B cell (primary cell): ENCODE data around the gene AMDHD1. TPM values are rescaled to one million over a fixed set of nuclear protein-coding genes. Genes with fewer than 3 reads are reported as not detected.

ENCODE experiments used
- ATAC-seq: fragments of 200-7000 bp; cut with Tn5 transposase; one replicate; pipeline ENCODE4 v1.10.0; 2021; ENCODE audit warnings: low read depth, mild to moderate bottlenecking, moderate number of reproducible peaks, moderate library complexity
- CTCF ChIA-PET: fragments of 350-600 bp; sonication (Branson Sonifier 250); formaldehyde crosslinking; loops from one replicate; lab custom pipeline; 2021; ENCODE audit warnings: antibody characterized with exemption, inconsistent platforms; lab: Charles Lee
- POLR2A ChIA-PET: fragments of 350-600 bp; sonication (Branson Sonifier 250); formaldehyde crosslinking; loops from one replicate; lab custom pipeline; 2021; ENCODE audit warnings: antibody characterized with exemption; lab: Charles Lee
- DNase-seq: peaks from one replicate; pipeline ENCODE4 v3.0.0; 2013
- H2AFZ ChIP-seq: 2 replicates; pipeline ENCODE4 v1.6.1; 2012; ENCODE audit warnings: mild to moderate bottlenecking, low read depth, low read length; ENCODE audit not compliant: insufficient read depth, poor library complexity, severe bottlenecking
- H3K27ac ChIP-seq, 2 donors: 1 replicate in 1 of 2; 2 replicates in 1 of 2; pipeline ENCODE4 v1.5.1; 2012 to 2013; ENCODE audit warnings: low read length in 2 of 2, mild to moderate bottlenecking in 2 of 2, moderate library complexity in 1 of 2
- H3K27me3 ChIP-seq, 4 experiments: fragments of 200-600 bp in 1 of 4; sonication (generic) in 1 of 4; replicated peaks in 1 of 4; 1 replicate in 2 of 4; 2 replicates in 2 of 4; pipeline versions ENCODE4 v1.6.1 to v1.7.0; 2013 to 2016; ENCODE audit warnings: low read length in 3 of 4, mild to moderate bottlenecking in 2 of 4, mixed read lengths in 1 of 4, moderate library complexity in 1 of 4; ENCODE audit not compliant: insufficient read depth in 4 of 4, control insufficient read depth in 3 of 4; ENCODE audit errors: control extremely low read depth in 1 of 4
- H3K36me3 ChIP-seq, 2 experiments: replicated peaks in 1 of 2; 1 replicate in 1 of 2; 2 replicates in 1 of 2; pipeline versions ENCODE4 v1.6.1 to v1.7.1; 2013; ENCODE audit warnings: low read length in 1 of 2; ENCODE audit not compliant: insufficient read depth in 2 of 2, control insufficient read depth in 1 of 2; ENCODE audit errors: control extremely low read depth in 1 of 2, extremely low read depth in 1 of 2
- H3K4me1 ChIP-seq, 2 donors: fragments of 200-600 bp in 1 of 2; sonication (generic) in 1 of 2; 1 replicate in 1 of 2; 2 replicates in 1 of 2; pipeline versions ENCODE4 v1.5.1 to v1.6.1; 2013 to 2017; ENCODE audit warnings: low read length in 2 of 2; ENCODE audit not compliant: control insufficient read depth in 2 of 2, insufficient read depth in 2 of 2
- H3K4me2 ChIP-seq: replicated peaks from 2 replicates; pipeline ENCODE3; 2012; ENCODE audit warnings: mild to moderate bottlenecking, low read depth, low read length; ENCODE audit not compliant: poor library complexity, severe bottlenecking
- H3K4me3 ChIP-seq, 5 experiments: fragments of 200-600 bp in 1 of 5; sonication (generic) in 1 of 5; 1 replicate in 3 of 5; 2 replicates in 2 of 5; pipeline versions ENCODE4 v1.5.1 to v1.7.0; 2011 to 2016; ENCODE audit warnings: low read length in 4 of 5, mild to moderate bottlenecking in 4 of 5, low read depth in 2 of 5, control low read depth in 1 of 5, moderate library complexity in 1 of 5; ENCODE audit not compliant: insufficient read depth in 1 of 5; ENCODE audit errors: control extremely low read depth in 1 of 5, extremely low read depth in 1 of 5
- H3K79me2 ChIP-seq: fragments of 200-600 bp; sonication (generic); one replicate; pipeline ENCODE4 v1.6.0; 2016; ENCODE audit warnings: low read length; ENCODE audit not compliant: control insufficient read depth, insufficient read depth
- H3K9ac ChIP-seq: fragments of 200-600 bp; sonication (generic); 2 replicates; pipeline ENCODE4 v1.6.1; 2017; ENCODE audit warnings: mild to moderate bottlenecking, low read length, moderate library complexity
- H3K9me3 ChIP-seq, 3 donors: one replicate each; pipeline versions ENCODE4 v1.6.1 to v1.7.1; 2013; ENCODE audit warnings: low read length in 2 of 3; ENCODE audit not compliant: control insufficient read depth in 2 of 3, insufficient read depth in 1 of 3; ENCODE audit errors: control extremely low read depth in 1 of 3
- H4K20me1 ChIP-seq: 2 replicates; pipeline ENCODE4 v1.6.0; 2012; ENCODE audit warnings: mild to moderate bottlenecking, low read length; ENCODE audit not compliant: insufficient read depth, control insufficient read depth, poor library complexity, severe bottlenecking
- H3K27ac Mint-ChIP-seq: one replicate; pipeline ENCODE4 v1.8.0; 2021; ENCODE audit warnings: mixed read lengths
- H3K27me3 Mint-ChIP-seq: one replicate; pipeline ENCODE4 v1.8.0; 2021; ENCODE audit warnings: mixed read lengths
- H3K4me1 Mint-ChIP-seq: one replicate; pipeline ENCODE4 v1.8.0; 2021; ENCODE audit warnings: mixed read lengths
- H3K4me3 Mint-ChIP-seq: one replicate; pipeline ENCODE4 v1.8.0; 2021; ENCODE audit warnings: mixed read lengths
- H3K9me3 Mint-ChIP-seq: one replicate; pipeline ENCODE4 v1.8.0; 2022; ENCODE audit warnings: mixed read lengths; ENCODE audit not compliant: insufficient read depth
- EZH2 ChIP-seq: IDR thresholded peaks from 2 replicates; pipeline ENCODE4 v1.6.1; 2012; ENCODE audit warnings: borderline replicate concordance, low read depth, mild to moderate bottlenecking, moderate library complexity, low read length; ENCODE audit not compliant: insufficient read depth, poor library complexity, severe bottlenecking
- WGBS: methylation state at CpG from one replicate; pipeline ENCODE4 v1.1.5; 2013; ENCODE audit warnings: missing lambda C conversion rate; ENCODE audit not compliant: insufficient coverage; 5-methylcytosine and 5-hydroxymethylcytosine counted together
- intact Hi-C: fragments of 100-400 bp; cut with micrococcal nuclease; formaldehyde crosslinking; loops from one replicate; pipeline ENCODE4 v1.10.0; 2022
- polyA plus RNA-seq: library from polyadenylated mRNA; depleted of rRNA; stranded (reverse); fragments of >200 nt; gene quantifications from 2 replicates; pipeline ENCODE4 v1.2.3, GENCODE V29; 2012
- total RNA-seq, 2 donors: library from RNA; stranded (reverse); fragments of 120-200 nt in 1 of 2; gene quantifications; 1 replicate in 1 of 2; 2 replicates in 1 of 2; pipeline versions ENCODE4 v1.2.3 to v1.2.4, GENCODE V29; 2013 to 2022
- TF ChIP-seq, protein P1 (sequence below): fragments of 200-600 bp; IDR thresholded peaks from one replicate; pipeline ENCODE4 v1.8.0; 2022; ENCODE audit warnings: antibody characterized with exemption, mild to moderate bottlenecking

Gene AMDHD1
- total and polyA plus RNA-seq, 2 donors (not counting 1 experiment from before 2014, with no cell fraction given), result 1.5 to 2.3 TPM

DNA sequence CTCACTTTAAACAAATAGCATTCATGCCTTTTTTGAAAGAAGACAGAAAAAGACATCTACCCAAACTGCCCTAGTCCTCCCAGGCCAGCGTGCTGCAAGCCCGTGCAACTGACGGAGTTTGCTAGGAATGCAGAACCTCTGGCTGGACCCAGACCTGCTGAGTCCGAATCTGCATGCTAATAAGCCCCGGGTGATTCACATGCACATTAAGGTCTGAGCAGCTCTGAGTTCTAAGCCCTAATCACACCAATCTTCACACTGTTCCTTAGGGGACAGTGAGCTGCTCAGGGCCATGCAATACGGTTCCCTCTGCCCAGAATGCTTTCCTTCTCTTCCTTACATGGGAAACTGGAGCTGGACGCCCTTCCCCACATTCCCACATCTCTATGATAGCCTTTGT, 27.8 kb downstream of the AMDHD1 start:
- H3K9me3 Mint-ChIP-seq, result no peaks in the 10 kb centered on the region
- 92% methylated on average over 5 of the region's 7 CpGs for WGBS
- ATAC-seq, result no peak
- POLR2A ChIA-PET, result no interaction called here
- intact Hi-C loops, result no loop called here
- H3K4me1 Mint-ChIP-seq, result no peaks in the 10 kb centered on the region
- Histone ChIP-seq H3K27me3 (no peaks in the 10 kb centered on the region), H3K27ac (no peak overlapping the region), H3K79me2 (no peaks in the 10 kb centered on the region), H3K36me3 (no peaks in the 10 kb centered on the region), H3K4me1 (no peaks in the 10 kb centered on the region), H3K4me2 (no peak overlapping the region), H3K9me3 (no peaks in the 10 kb centered on the region), H4K20me1 (no peaks in the 10 kb centered on the region), H3K4me3 (no peak overlapping the region), H2AFZ (no peak overlapping the region), H3K9ac (no peak overlapping the region)
- no peak for DNase-seq
- TF ChIP-seq, protein P1, sequence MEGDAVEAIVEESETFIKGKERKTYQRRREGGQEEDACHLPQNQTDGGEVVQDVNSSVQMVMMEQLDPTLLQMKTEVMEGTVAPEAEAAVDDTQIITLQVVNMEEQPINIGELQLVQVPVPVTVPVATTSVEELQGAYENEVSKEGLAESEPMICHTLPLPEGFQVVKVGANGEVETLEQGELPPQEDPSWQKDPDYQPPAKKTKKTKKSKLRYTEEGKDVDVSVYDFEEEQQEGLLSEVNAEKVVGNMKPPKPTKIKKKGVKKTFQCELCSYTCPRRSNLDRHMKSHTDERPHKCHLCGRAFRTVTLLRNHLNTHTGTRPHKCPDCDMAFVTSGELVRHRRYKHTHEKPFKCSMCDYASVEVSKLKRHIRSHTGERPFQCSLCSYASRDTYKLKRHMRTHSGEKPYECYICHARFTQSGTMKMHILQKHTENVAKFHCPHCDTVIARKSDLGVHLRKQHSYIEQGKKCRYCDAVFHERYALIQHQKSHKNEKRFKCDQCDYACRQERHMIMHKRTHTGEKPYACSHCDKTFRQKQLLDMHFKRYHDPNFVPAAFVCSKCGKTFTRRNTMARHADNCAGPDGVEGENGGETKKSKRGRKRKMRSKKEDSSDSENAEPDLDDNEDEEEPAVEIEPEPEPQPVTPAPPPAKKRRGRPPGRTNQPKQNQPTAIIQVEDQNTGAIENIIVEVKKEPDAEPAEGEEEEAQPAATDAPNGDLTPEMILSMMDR, result no peak
- no peak for TF ChIP-seq EZH2
- CTCF ChIA-PET, result no interaction called here
- H3K4me3 Mint-ChIP-seq, result no peak overlapping the region
- no peak overlapping the region for H3K27ac Mint-ChIP-seq
- H3K27me3 Mint-ChIP-seq, result no peaks in the 10 kb centered on the region

DNA sequence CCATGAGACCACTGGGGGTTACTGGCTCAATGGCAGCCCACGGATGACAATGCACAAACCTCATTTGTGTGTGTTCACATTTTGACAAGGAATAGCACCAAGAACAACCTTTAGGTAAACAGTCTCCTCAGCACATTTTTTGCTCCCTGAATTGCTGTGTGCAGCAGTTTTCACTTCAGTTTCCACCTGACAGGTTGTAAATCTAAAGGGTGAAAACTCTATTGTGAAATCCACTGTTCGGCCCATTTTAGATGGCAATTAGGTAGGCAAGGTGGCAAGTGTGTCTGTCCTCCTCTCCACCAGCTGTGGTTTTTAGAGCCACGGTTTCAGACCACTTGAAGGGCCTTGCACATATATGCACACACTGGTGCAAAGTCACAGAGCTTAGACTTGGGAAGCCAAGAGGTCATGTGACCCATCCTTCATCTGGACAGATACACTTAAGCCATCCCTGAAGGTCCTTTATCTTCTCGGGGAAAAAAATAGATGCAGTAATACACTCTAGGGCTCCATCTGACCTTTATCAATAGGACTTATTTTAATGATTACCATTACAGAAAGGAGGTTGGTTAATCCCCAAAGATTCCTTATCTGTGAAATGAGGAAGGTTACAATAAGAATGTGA, 29.8 kb downstream of the AMDHD1 start:
- Mint-ChIP-seq H3K4me1 (no peaks in the 10 kb centered on the region), H3K4me3 (no peak overlapping the region), H3K27ac (no peak overlapping the region), H3K27me3 (no peaks in the 10 kb centered on the region), H3K9me3 (no peaks in the 10 kb centered on the region)
- Histone ChIP-seq H3K79me2 (no peaks in the 10 kb centered on the region), H2AFZ (no peak overlapping the region), H3K27me3 (no peaks in the 10 kb centered on the region), H3K9me3 (no peaks in the 10 kb centered on the region), H3K4me1 (no peaks in the 10 kb centered on the region), H3K4me2 (no peak overlapping the region), H3K4me3 (no peak overlapping the region), H3K36me3 (no peaks in the 10 kb centered on the region), H3K27ac (no peak overlapping the region), H4K20me1 (no peaks in the 10 kb centered on the region), H3K9ac (no peak overlapping the region)
- no peak for ATAC-seq
- POLR2A ChIA-PET, result no interaction called here
- TF ChIP-seq EZH2, result no peak
- TF ChIP-seq, protein P1, result no peak
- intact Hi-C loops, result no loop called here
- DNase-seq, result no peak
- 43% methylated on average over 3 of the region's 4 CpGs for WGBS
- CTCF ChIA-PET, result no interaction called here
